Neural cell (in vitro differentiated cells): Measurements from ENCODE around the gene FREM3. TPM values are rescaled to one million over a fixed set of nuclear protein-coding genes. Genes with fewer than 3 reads are reported as not detected.

Experiments
- H2AFZ ChIP-seq: fragments of 200-600, 300-800 bp; sonication (generic), shearing (Covaris generic); 2 replicates; pipeline ENCODE4 v1.6.0; 2014; ENCODE audit warnings: low read depth, mild to moderate bottlenecking, antibody characterized with exemption, low read length, moderate library complexity
- H3F3A ChIP-seq: fragments of 200-600 bp; shearing (Covaris generic); 2 replicates; pipeline ENCODE4 v1.6.1; 2016; ENCODE audit warnings: mild to moderate bottlenecking, moderate library complexity, mixed read lengths, antibody characterized with exemption, low read length; ENCODE audit not compliant: insufficient read depth, poor library complexity, severe bottlenecking
- H3K27ac ChIP-seq: fragments of 200-600, 300-800 bp; sonication (generic), shearing (Covaris generic); 2 replicates; pipeline ENCODE4 v1.5.1; 2014; ENCODE audit warnings: mild to moderate bottlenecking, low read length, moderate library complexity
- H3K27me3 ChIP-seq: fragments of 300-800, 200-600 bp; sonication (generic), shearing (Covaris generic); 2 replicates; pipeline ENCODE4 v1.6.0; 2014; ENCODE audit warnings: mild to moderate bottlenecking, low read depth, low read length, moderate library complexity; ENCODE audit not compliant: insufficient read depth
- H3K36me3 ChIP-seq: fragments of 300-800, 200-600 bp; sonication (generic), shearing (Covaris generic); 2 replicates; pipeline ENCODE4 v1.5.1; 2014; ENCODE audit warnings: mild to moderate bottlenecking, antibody characterized with exemption, low read length, moderate library complexity; ENCODE audit not compliant: insufficient read depth
- H3K4me2 ChIP-seq: fragments of 300-800, 200-600 bp; sonication (generic), shearing (Covaris generic); 2 replicates; pipeline ENCODE4 v1.6.0; 2014; ENCODE audit warnings: mild to moderate bottlenecking, low read length
- H3K4me3 ChIP-seq: fragments of 300-800, 200-600 bp; sonication (generic), shearing (Covaris generic); 2 replicates; pipeline ENCODE4 v1.5.1; 2014; ENCODE audit warnings: mild to moderate bottlenecking, low read length, moderate library complexity
- H3K79me2 ChIP-seq: fragments of 200-600 bp; shearing (Covaris generic); replicated peaks from 2 replicates; pipeline ENCODE4 v1.6.0; 2014; ENCODE audit warnings: mild to moderate bottlenecking, low read length, moderate library complexity; ENCODE audit not compliant: insufficient read depth
- H3K9ac ChIP-seq: fragments of 300-800, 200-600 bp; sonication (generic), shearing (Covaris generic); 2 replicates; pipeline ENCODE4 v1.6.1; 2016; ENCODE audit warnings: mild to moderate bottlenecking, low read length, mixed read lengths
- H3K9me2 ChIP-seq: fragments of 200-600 bp; shearing (Covaris generic); 2 replicates; pipeline ENCODE4 v1.6.1; 2016; ENCODE audit warnings: mild to moderate bottlenecking, low read length, mixed read lengths; ENCODE audit not compliant: insufficient read depth
- H3K9me3 ChIP-seq: fragments of 200-600, 300-800 bp; sonication (generic), shearing (Covaris generic); 2 replicates; pipeline ENCODE4 v1.6.1; 2016; ENCODE audit warnings: mild to moderate bottlenecking, mixed run types, low read length, moderate library complexity, mixed read lengths
- H4K20me1 ChIP-seq: fragments of 200-600 bp; shearing (Covaris generic); 2 replicates; pipeline ENCODE4 v1.6.1; 2016; ENCODE audit warnings: mild to moderate bottlenecking, mixed run types; ENCODE audit not compliant: insufficient read depth
- CTCF ChIP-seq: fragments of 450-650 bp; IDR thresholded peaks from 2 replicates; pipeline ENCODE4 v1.5.1; 2014; ENCODE audit warnings: antibody characterized with exemption, mild to moderate bottlenecking, moderate library complexity; ENCODE audit not compliant: poor library complexity, severe bottlenecking
- EP300 ChIP-seq: fragments of 450-650 bp; conservative IDR thresholded peaks from 2 replicates; pipeline ENCODE4 v1.6.1; 2014; ENCODE audit warnings: antibody characterized with exemption, mild to moderate bottlenecking, moderate library complexity; ENCODE audit not compliant: poor library complexity, severe bottlenecking
- EZH2 ChIP-seq: fragments of 200-600, 300-800 bp; shearing (Covaris generic), sonication (generic); IDR thresholded peaks from 2 replicates; pipeline ENCODE4 v1.6.1; 2014; ENCODE audit warnings: antibody characterized with exemption, low read length, borderline replicate concordance, mild to moderate bottlenecking; ENCODE audit not compliant: insufficient read depth, poor library complexity, severe bottlenecking
- MXI1 ChIP-seq: fragments of 450-650 bp; conservative IDR thresholded peaks from 2 replicates; pipeline ENCODE4 v1.6.1; 2014; ENCODE audit warnings: antibody characterized with exemption, mild to moderate bottlenecking; ENCODE audit not compliant: poor library complexity, severe bottlenecking
- POLR2AphosphoS5 ChIP-seq: IDR thresholded peaks from 2 replicates; pipeline ENCODE4 v1.6.1; 2012
- RAD21 ChIP-seq: fragments of 450-650 bp; conservative IDR thresholded peaks from 2 replicates; pipeline ENCODE4 v1.6.1; 2014; ENCODE audit warnings: antibody characterized with exemption, mild to moderate bottlenecking, moderate library complexity
- REST ChIP-seq: IDR thresholded peaks from 2 replicates; pipeline ENCODE4 v1.6.1; 2012; ENCODE audit warnings: borderline replicate concordance
- SMC3 ChIP-seq: fragments of 450-650 bp; conservative IDR thresholded peaks from 2 replicates; pipeline ENCODE4 v1.6.1; 2014; ENCODE audit warnings: antibody characterized with exemption, mild to moderate bottlenecking, moderate library complexity; ENCODE audit not compliant: poor library complexity
- polyA plus RNA-seq: library from polyadenylated mRNA; depleted of rRNA; stranded (reverse); fragments of >200 nt; gene quantifications from 2 replicates; pipeline ENCODE4 v1.2.3, GENCODE V29; 2014

Gene FREM3
- polyA plus RNA-seq, 1 donor from 2014 or later = 0.35 TPM

- Histone ChIP-seq H3K36me3 (no peaks in the 10 kb centered on the region), H3K27ac (no peak overlapping the region)
These were observed 13.1 kb upstream of the FREM3 start for GRCh38 chr4:143713553-143713952.

GRCh38 chr4:143712155-143712550 is 11.7 kb upstream of the FREM3 start:
- Histone ChIP-seq H3K4me3 (no peak overlapping the region), H3K27me3 (no peaks in the 10 kb centered on the region), H3K9me2 (no peaks in the 10 kb centered on the region), H3K9me3 (no peaks in the 10 kb centered on the region), H3K36me3 (no peaks in the 10 kb centered on the region), H3K79me2 (no peaks in the 10 kb centered on the region), H3K27ac (no peak overlapping the region), H3K4me2 (no peak overlapping the region), H3F3A (no peaks in the 10 kb centered on the region), H4K20me1 (no peaks in the 10 kb centered on the region), H2AFZ (no peak overlapping the region), H3K9ac (no peak overlapping the region)
- TF ChIP-seq RAD21 (no peak), CTCF (no peak), SMC3 (no peak), POLR2AphosphoS5 (no peak), MXI1 (no peak), REST (no peak), EP300 (no peak)

More at GRCh38 chr4:143713553-143713952, 13.1 kb upstream of the FREM3 start:
- H3F3A ChIP-seq = no peaks in the 10 kb centered on the region
- H3K4me2 ChIP-seq = no peak overlapping the region
- H3K27me3 ChIP-seq = no peaks in the 10 kb centered on the region
- H3K9ac ChIP-seq = no peak overlapping the region
- no peak overlapping the region for H3K4me3 ChIP-seq
- no peaks in the 10 kb centered on the region for H3K79me2 ChIP-seq
- TF ChIP-seq POLR2AphosphoS5 (no peak), EZH2 (no peak), CTCF (no peak), MXI1 (no peak), REST (no peak), EP300 (no peak), RAD21 (no peak)
- no peak overlapping the region for H2AFZ ChIP-seq
- no peaks in the 10 kb centered on the region for H3K9me2 ChIP-seq
- no peaks in the 10 kb centered on the region for H3K9me3 ChIP-seq
- no peaks in the 10 kb centered on the region for H4K20me1 ChIP-seq
